Measurements from ENCODE around the gene PROM2. TPM values are rescaled to one million over a fixed set of nuclear protein-coding genes. Genes with fewer than 3 reads are reported as not detected.
A peak's percentile ranks its signal among the peaks of the same experiment; 100 is the strongest.
"Not testable (repeated sequence)": the region's sequence is repeated elsewhere in the genome, so short reads cannot be mapped to it uniquely, and the experiment has no call there.

The PROM2 gene, protein sequence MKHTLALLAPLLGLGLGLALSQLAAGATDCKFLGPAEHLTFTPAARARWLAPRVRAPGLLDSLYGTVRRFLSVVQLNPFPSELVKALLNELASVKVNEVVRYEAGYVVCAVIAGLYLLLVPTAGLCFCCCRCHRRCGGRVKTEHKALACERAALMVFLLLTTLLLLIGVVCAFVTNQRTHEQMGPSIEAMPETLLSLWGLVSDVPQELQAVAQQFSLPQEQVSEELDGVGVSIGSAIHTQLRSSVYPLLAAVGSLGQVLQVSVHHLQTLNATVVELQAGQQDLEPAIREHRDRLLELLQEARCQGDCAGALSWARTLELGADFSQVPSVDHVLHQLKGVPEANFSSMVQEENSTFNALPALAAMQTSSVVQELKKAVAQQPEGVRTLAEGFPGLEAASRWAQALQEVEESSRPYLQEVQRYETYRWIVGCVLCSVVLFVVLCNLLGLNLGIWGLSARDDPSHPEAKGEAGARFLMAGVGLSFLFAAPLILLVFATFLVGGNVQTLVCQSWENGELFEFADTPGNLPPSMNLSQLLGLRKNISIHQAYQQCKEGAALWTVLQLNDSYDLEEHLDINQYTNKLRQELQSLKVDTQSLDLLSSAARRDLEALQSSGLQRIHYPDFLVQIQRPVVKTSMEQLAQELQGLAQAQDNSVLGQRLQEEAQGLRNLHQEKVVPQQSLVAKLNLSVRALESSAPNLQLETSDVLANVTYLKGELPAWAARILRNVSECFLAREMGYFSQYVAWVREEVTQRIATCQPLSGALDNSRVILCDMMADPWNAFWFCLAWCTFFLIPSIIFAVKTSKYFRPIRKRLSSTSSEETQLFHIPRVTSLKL
- total RNA-seq, result 0.83 TPM
- long read RNA-seq, result 0 reads

DNA sequence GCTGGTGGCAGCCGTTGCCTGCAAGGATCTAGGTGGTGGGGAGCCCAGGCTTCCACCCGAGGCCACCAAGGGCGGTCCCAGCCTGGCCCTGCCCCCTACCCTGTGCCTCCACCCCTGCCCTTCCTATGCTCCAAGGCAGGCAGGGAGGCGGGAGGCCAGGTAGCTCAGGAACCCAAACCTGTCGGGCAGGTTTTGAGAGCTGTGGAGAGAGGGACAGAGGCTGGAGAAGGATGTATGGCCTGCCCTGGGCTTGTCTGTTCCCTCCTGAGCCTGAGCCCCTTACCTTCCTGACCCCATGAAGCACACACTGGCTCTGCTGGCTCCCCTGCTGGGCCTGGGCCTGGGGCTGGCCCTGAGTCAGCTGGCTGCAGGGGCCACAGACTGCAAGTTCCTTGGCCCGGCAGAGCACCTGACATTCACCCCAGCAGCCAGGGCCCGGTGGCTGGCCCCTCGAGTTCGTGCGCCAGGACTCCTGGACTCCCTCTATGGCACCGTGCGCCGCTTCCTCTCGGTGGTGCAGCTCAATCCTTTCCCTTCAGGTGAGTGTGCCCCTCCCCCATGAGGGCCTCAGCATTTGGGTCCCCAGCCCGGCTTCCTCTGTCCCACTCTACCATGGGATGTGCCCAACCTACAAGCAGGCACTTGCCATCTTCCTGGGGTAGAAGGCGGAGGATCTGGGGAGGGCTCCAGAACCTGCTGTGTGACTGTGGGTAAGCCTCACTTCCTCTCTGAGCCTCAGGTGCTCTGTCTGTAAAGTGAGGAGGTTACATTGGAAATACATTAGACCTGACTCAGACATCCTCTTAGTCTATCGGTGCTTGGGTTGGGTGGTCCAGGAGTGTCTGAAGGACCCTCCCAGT is at the start of gene PROM2:
PROM2 (plus strand) TSS at position 159 of the 860 bp plus-strand sequence; CDS start at position 296, 137 bp downstream.
- intact Hi-C loops (cut with DNase I), result no loop called here
- DNase-seq (ENCODE audit: low spot score), result peak; percentile 43

DNA sequence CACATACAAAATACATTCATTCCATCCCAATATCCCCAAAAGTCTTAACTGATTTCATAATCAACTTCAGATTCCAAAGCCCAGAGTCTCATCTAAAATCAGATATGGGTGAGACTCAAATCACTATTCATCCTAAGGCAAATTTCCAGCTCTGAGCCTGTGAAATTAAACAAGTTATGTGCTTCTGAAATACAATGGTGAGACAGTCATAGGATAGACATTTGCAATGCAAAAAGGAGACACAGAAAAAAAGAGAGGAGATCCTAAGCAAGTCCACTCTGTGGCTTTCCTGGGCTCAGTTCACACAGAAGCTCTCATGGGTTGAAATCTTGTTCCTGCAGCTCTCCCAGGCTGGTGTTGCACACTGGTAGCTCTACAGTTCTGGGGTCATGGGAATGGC is 48.6 kb upstream of the PROM2 start:
- DNase-seq (ENCODE audit: low spot score), result no peak
- intact Hi-C loops (cut with DNase I), result no loop called here

DNA sequence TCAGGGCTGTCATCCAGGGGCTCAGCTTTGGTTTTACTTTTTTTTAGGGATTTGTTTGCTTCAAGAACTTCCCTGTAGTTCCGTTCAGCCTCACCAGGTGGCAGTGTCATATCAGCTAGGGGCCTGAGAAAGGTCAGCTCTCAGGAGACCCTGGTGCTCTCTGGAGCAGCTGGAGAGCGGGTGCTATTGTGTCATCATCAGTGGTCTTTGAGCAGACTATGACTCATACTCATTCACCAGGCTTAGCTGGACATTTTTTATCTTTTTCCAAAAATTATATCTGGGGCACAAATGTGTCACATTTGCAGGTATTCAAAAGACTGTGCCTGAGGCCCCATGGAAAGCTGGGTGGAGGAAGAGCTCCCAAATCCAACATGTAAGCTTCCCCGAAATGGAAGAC is 42.5 kb upstream of the PROM2 start:
- intact Hi-C loops (cut with DNase I), result loop anchor here (2.0 kb wide), 1 partner anchor 83 kb away; no protein-coding TSS in a partner anchor
- no peak for DNase-seq (ENCODE audit: low spot score)

DNA sequence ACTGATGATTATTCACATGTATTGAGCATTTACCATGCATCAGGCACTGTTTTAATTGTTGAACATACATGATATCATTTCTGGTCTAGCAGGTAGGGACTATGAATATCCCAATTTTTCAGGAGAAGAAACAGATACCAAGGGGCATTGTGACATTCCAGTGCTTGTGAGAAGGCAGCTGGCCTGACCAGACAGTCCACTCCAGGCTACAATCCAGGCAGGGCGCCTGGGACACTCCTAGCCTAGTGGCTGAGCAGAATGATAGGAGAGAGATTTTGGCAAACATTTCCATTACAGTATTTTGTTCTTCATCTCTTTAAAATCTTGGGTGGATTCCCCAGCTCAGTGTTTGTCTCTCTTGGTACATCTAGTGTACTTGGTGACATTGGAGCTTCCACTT is 42.0 kb upstream of the PROM2 start:
- no peak for DNase-seq (ENCODE audit: low spot score)
- intact Hi-C loops (cut with DNase I), result no loop called here

DNA sequence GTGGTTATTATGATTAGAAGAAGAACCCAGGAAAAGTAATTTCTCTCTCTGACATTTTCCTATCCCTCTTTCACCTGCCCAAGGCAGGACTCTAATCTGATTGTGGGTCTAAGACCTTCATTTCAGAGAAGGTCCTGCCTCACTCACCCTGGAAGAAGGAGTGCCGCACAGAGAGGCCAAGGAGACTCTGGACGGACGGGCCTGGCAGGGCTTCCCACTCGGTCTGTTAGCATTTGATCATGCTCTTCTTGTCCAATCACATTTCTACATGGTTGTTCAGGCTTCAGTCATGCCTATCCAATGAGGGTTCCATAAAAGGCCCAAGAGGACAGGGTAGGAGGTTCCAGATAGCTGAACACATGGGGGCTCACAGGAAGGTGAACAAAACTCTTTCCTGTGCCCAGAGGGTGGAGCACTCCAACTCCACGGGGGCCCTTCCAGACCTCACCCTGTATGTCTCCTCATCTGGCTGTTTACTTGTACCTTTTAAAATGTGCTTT is 39.9 kb upstream of the PROM2 start:
- intact Hi-C loops (cut with DNase I), result no loop called here
- DNase-seq (ENCODE audit: low spot score), result no peak

DNA sequence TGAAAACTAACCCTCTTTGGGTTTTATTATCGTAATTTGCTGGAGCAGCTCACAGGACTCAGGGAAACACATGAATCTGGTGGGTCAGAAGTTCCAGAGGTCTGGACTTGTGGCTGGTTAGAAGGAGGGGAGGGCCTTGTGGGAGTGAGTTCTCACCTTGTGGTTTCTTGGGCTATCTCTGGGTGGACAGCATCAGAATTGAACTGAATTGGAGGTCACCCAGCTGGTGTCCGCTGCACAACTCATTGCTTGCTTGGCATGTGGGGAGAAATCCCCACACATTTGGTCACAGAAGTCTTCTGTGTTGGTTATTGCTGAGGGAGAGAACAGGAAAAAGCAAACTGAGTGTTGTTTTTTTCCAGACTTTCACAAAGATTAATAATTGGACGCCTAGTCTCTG is 39.4 kb upstream of the PROM2 start:
- no peak for DNase-seq (ENCODE audit: low spot score)
- intact Hi-C loops (cut with DNase I), result no loop called here

DNA sequence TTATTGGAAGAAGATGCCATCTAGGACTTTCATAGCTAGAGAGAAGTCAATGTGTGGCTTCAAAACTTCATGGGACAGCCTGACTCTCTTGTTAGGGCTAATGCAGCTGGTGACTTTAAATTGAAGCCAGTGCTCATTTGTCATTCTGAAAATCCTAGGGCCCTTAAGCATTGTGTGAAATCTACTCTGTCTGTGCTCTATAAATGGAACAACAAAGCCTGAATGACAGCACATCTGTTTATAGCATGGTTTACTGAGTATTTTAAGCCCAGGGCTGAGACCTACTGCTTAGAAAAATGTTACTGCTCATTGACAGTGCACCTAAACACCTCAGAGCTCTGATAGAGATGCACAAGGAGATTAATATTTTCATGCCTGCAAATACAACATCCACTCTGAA is 36.1 kb upstream of the PROM2 start:
- intact Hi-C loops (cut with DNase I), result no loop called here
- no peak for DNase-seq (ENCODE audit: low spot score)

DNA sequence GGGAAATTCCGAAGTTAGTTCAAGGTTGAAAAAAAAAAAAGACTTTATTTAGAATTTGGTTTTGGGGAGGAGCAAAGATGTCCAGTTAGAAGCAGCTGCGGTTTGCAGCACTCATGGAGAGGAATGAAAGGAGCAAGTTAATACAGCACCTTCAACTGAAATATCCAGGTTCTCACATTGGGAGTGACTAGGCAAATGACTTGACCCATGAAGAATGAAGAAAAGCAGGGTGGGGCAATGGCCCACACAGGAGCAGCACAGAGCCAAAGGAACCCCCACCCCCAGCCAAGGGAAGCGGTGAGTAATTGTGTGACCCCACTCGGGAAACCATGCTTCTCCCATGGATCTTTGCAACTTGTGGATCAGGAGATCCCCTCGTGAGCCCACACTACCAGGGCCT is 34.2 kb upstream of the PROM2 start:
- intact Hi-C loops (cut with DNase I), result no loop called here
- no peak for DNase-seq (ENCODE audit: low spot score)

DNA sequence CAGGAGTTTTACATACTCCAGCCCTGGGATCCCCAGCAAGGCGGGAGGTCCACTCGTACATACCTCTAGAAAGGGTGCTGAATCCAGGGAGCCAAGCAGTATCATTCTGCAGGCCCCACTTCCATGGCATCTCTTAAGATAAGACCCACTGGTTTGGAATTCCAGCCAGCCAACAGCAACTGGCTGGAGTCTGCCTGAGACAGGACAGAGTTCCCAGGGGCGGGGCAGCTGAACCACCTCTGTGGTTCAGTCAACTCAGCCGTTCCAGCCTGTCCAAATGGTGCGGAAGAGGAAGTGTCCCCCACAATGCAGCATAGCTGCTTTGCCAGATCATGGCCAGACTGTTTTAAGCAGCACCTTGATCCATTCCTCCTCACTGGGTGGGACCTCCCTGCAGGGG is 33.7 kb upstream of the PROM2 start:
- intact Hi-C loops (cut with DNase I), result no loop called here
- DNase-seq (ENCODE audit: low spot score), result no peak

DNA sequence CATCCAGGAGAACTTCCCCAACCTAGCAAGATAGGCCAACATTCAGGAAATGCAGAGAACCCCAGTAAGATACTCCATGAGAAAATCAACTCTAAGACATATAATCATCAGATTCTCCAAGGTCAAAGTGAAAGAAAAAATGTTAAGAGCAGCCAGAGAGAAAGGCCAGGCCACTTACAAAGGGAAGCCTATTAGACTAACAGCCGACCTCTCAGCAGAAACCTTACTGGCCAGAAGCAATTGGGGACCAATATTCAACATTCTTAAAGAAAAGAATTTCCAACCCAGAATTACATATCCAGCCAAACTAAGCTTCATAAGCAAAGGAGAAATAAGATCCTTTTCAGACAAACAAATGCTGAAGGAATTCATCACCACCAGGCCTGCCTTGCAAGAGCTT is 32.2 kb upstream of the PROM2 start:
- intact Hi-C loops (cut with DNase I); DNase-seq (ENCODE audit: low spot score): not testable (repeated sequence)

DNA sequence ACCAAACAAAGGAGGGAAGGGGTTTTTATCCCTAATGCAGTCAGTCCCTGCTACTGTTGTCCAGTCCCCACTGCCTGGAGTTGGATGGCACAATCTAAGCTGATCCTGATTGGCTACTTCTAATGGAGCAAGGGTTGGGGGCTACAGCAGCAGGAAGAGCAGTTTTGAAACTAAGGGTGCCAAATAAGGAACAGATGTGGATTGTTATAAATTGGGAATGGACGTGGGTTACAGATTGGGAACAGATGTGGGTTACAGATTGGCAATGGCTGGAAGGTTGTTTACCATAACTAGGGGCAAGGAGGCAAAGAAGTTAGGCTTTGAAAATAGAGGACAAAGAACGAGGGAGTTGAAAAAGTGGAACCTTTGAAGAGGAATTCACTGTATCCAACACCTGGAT is 16.0 kb upstream of the PROM2 start:
- intact Hi-C loops (cut with DNase I), result no loop called here
- no peak for DNase-seq (ENCODE audit: low spot score)

DNA sequence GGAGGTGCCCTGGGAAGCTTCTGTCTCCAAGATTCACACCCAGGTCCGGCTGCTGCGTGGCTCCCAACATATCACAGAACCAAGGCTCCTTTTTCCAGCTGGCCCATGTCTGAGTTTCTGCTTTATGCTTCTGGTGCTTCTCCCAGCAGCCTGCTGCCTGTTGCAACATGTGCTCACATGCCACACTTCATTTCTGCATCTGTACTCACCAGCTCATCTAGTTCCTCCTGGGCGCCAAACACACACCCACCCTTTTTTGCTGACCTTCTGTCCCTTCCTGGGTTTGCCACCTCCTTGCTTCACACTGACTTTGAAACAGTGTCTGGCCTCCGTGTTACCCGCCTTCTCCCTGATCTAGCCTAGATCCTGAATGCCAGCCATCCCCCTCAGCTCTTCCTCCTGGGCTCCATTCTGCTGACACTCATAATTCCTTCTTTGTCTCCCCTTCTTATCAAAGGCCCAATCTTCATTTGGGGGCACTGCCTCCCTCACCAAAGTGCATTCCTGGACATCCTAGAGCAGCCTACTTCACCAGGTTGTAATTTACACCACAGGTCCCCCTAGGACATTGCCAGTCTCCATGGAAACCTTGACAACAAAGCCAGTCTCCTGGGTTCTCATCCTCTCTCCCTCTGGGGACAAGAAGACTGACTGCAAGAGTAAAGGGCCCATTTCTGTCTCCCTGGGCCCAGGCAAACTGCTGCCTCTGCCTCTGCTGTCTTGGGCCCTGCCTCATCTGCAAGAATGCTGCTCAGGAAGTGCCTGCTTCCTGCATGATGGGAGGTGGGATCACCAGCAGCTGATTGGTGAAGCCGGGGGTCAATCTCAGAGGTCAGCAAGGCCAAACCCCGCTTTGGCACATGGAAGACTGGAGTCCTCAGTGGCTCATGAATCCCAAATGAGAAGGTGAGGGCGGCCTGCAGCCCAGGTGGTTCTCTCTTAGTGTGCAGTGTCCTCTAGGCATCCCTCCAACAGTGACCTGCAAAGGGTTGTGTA is 13.9 kb upstream of the PROM2 start:
- intact Hi-C loops (cut with DNase I), result no loop called here
- no peak for DNase-seq (ENCODE audit: low spot score)

DNA sequence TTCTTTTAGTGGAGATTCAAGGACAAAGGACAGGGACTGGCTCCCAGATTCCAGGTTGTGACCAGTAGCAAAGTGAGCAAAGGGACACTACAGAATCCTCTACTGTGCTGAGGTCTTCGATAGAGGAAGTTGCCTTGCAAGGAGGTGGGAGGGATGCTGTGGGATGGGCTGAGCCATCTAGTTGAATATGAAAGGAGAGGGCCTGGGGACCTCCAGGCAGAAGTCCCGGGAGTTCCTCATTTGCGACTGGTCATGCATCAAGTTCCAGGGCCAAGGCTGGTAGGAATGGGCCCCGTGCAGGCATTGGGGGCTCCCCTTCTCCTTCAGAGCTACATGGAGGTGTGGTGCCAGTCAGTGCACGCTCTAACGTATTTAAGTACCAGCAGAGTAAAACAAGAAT is 12.6 kb upstream of the PROM2 start:
- intact Hi-C loops (cut with DNase I), result no loop called here
- no peak for DNase-seq (ENCODE audit: low spot score)

DNA sequence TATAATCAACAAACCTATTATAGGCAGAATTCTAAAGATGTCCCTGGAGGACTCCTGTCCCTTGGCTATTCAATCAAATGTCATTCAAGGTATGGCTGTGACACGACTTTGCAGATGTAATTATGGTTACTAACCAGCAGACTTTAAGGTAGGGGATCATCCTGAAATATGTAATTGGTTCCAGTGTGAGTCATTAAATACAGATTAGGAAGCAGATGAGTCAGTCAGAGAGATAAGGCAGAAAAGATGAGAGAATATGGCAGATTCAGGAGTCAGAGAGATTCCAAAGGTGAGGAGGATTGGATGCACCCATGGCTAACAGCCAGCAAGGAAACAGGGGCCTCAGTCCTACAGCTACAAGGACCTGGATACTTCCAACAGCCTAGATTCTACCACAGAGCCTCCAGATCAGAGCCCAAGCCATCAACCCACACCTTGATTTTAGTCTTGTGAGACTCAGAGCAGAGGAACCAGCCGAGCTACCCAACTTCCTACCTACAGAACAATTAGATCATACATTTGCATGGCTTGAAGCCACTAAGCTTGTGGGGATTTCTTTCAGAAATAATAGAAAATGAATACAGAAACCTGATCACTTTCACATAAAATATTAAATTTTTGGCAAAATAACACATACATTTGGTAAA is 11.2 kb upstream of the PROM2 start:
- intact Hi-C loops (cut with DNase I), result no loop called here

DNA sequence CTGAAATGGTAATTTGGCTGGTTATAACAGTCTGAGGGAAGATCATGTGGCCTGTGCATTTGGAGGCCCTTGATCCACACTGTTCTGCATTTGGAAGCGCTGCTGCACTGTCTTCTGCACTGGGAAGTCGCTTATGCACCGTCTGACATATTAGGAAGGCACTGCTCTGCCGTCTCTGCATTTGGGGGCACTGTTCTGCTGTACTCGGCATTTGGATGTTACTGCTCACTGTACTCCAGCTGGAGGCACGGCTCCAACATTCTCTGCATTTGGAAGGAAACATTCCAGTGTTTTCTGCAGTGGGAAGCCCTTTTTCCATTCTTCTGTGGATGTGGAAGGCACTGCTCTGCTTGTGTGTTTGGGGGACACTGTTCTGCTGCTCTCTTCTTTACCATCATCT is 9.6 kb upstream of the PROM2 start:
- intact Hi-C loops (cut with DNase I), result no loop called here
- DNase-seq (ENCODE audit: low spot score), result peak; percentile 49

More for the DNA sequence above, 11.2 kb upstream of the PROM2 start:
- DNase-seq (ENCODE audit: low spot score), result no peak

DNA sequence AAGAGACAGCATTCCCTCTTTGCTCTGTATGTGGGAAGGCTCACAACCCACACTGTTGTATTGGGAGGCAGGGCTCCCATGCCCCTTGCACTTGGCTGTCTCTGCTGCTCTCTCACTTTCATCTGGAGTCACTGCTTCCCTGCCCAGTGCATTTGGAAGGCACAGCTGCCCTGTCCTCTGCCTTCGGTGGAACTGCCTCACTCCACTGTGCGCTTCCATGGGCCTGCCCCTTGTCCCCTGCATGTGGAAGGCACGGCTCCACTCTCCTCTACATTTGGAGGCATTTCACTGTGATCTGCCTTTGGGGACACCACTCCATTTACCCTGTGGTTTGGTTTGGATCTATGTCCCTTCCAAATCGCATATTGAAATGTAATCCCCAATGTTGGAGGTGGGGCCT is 9.1 kb upstream of the PROM2 start:
- DNase-seq (ENCODE audit: low spot score), result no peak
- intact Hi-C loops (cut with DNase I), result no loop called here

DNA sequence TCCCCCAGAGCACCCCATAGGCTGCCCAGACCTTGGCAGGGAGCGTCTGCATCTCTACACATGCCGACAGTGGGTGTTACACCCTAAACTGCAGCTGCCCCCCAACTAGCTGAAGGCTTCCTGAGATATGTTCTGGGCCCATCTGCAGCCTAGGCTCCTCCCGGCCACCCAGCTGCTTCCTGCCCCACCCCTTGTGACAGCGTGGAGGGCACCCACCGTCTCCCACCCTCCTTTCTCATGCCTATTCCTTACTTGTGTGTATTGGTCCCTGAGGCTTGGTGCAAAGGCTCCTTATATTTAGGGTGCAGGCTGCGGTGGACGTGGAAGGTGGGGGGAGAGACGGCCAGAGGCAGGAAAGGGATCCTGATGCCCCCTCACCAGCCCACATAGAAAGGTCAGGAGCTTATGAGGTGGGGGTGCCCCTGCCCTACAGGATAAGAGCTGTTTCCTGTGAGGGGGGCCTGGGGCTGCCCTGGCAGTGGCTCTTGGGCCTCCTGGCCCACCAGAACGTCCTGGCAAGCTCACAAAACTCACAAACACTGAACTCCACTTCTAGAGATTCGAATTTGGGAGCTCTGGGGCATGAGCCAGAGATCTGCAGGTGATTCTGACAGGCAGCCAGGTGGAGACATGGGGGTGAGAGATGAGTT is 7.3 kb upstream of the PROM2 start:
- intact Hi-C loops (cut with DNase I), result no loop called here
- peak; percentile 66 for DNase-seq (ENCODE audit: low spot score)
